Endothelial cell of umbilical vein (primary cell): ENCODE results near the gene GLI1. TPM values are rescaled to one million over a fixed set of nuclear protein-coding genes. Genes with fewer than 3 reads are reported as not detected.

Source experiments
- BruUV-seq: library from RNA; stranded (reverse); fragments of 400-500 nt; replicated peaks from 2 replicates; lab custom pipeline; 2021; lab: Mats Ljungman, UMichigan
- CTCF ChIA-PET: fragments of 300-600, 350-600 bp; sonication (Branson Sonifier 250); formaldehyde crosslinking; loops from one replicate; lab custom pipeline; 2021; ENCODE audit warnings: antibody characterized with exemption, inconsistent platforms; lab: Charles Lee
- POLR2A ChIA-PET: fragments of 300-600, 350-600 bp; sonication (Branson Sonifier 250); formaldehyde crosslinking; loops from one replicate; lab custom pipeline; 2021; ENCODE audit warnings: antibody characterized with exemption, inconsistent platforms; lab: Charles Lee
- DNase-seq: peaks from one replicate; pipeline ENCODE4 v3.0.0-alpha.2; 2011; ENCODE audit warnings: low read depth, low spot score
- FAIRE-seq: peaks from 2 replicates; lab custom pipeline; 2011; peaks lifted over from hg19 to GRCh38; lab: Jason Lieb, UNC
- H2AFZ ChIP-seq: 2 replicates; pipeline ENCODE4 v1.6.0; 2012; ENCODE audit warnings: low read depth, low read length, control low read depth, inconsistent platforms
- H3K27ac ChIP-seq: 2 replicates; pipeline ENCODE4 v1.5.1; 2011; ENCODE audit warnings: low read depth, mild to moderate bottlenecking, control low read depth, low read length, moderate library complexity; ENCODE audit not compliant: insufficient read depth
- H3K27me3 ChIP-seq, 2 experiments: 2 replicates each; pipeline versions ENCODE4 v1.6.0 to v1.6.1; 2011; ENCODE audit warnings: low read length in 2 of 2, mixed read lengths in 1 of 2; ENCODE audit not compliant: control insufficient read depth in 2 of 2, insufficient read depth in 2 of 2
- H3K36me3 ChIP-seq, 2 experiments: 2 replicates in 1 of 2; 3 replicates in 1 of 2; pipeline ENCODE4 v1.5.1; 2011; ENCODE audit warnings: low read length in 2 of 2, mild to moderate bottlenecking in 1 of 2, moderate library complexity in 1 of 2; ENCODE audit not compliant: control insufficient read depth in 2 of 2, insufficient read depth in 2 of 2; ENCODE audit errors: extremely low read depth in 1 of 2
- H3K4me1 ChIP-seq: 3 replicates; pipeline ENCODE4 v1.5.1; 2011; ENCODE audit warnings: mild to moderate bottlenecking, low read length; ENCODE audit not compliant: control insufficient read depth, insufficient read depth; ENCODE audit errors: extremely low read depth
- H3K4me2 ChIP-seq: 2 replicates; pipeline ENCODE4 v1.6.1; 2011; ENCODE audit warnings: low read length, control low read depth, mixed read lengths; ENCODE audit not compliant: insufficient read depth
- H3K4me3 ChIP-seq, 3 experiments: fragments of 200-600 bp in 1 of 3; sonication (generic), shearing (Covaris generic) in 1 of 3; replicated peaks in 1 of 3; 2 replicates each; pipeline ENCODE4 v1.5.1; 2011 to 2016; ENCODE audit warnings: control low read depth in 3 of 3, low read length in 3 of 3, mild to moderate bottlenecking in 2 of 3, inconsistent platforms in 1 of 3, low read depth in 1 of 3, moderate library complexity in 1 of 3; ENCODE audit not compliant: insufficient read depth in 1 of 3
- H3K79me2 ChIP-seq: 2 replicates; pipeline ENCODE4 v1.6.0; 2012; ENCODE audit warnings: low read length, inconsistent platforms; ENCODE audit not compliant: control insufficient read depth, insufficient read depth
- H3K9ac ChIP-seq: replicated peaks from 2 replicates; pipeline ENCODE3; 2011; ENCODE audit warnings: low read length, control low read depth; ENCODE audit not compliant: insufficient read depth; ENCODE audit errors: extremely low read depth
- H3K9me1 ChIP-seq: replicated peaks from 3 replicates; pipeline ENCODE4 v1.6.0; 2011; ENCODE audit warnings: mild to moderate bottlenecking, low read length; ENCODE audit not compliant: control insufficient read depth, insufficient read depth; ENCODE audit errors: extremely low read depth
- H3K9me3 ChIP-seq: replicated peaks from 2 replicates; pipeline ENCODE4 v1.5.1; 2012; ENCODE audit warnings: low read length, inconsistent platforms; ENCODE audit not compliant: control insufficient read depth, insufficient read depth
- H4K20me1 ChIP-seq: replicated peaks from 2 replicates; pipeline ENCODE3; 2011; ENCODE audit warnings: mild to moderate bottlenecking, low read length; ENCODE audit not compliant: control insufficient read depth, insufficient read depth; ENCODE audit errors: extremely low read depth
- EZH2 ChIP-seq: IDR thresholded peaks from 2 replicates; pipeline ENCODE4 v1.6.1; 2012; ENCODE audit warnings: borderline replicate concordance, low read depth, mild to moderate bottlenecking, moderate library complexity, low read length, inconsistent platforms; ENCODE audit not compliant: severe bottlenecking
- FOS ChIP-seq: IDR thresholded peaks from 2 replicates; pipeline ENCODE4 v1.6.1; 2011; ENCODE audit warnings: mild to moderate bottlenecking, low read length, moderate library complexity, borderline replicate concordance; ENCODE audit not compliant: insufficient read depth
- GATA2 ChIP-seq: IDR thresholded peaks from 2 replicates; pipeline ENCODE4 v1.7.0; 2011; ENCODE audit warnings: low read depth, mild to moderate bottlenecking, moderate library complexity, mixed read lengths, low read length; ENCODE audit not compliant: insufficient read length, insufficient read depth
- JUN ChIP-seq: IDR thresholded peaks from 2 replicates; pipeline ENCODE4 v1.6.1; 2011; ENCODE audit warnings: borderline replicate concordance, low read depth; ENCODE audit not compliant: insufficient read length, insufficient read depth
- MAX ChIP-seq: IDR thresholded peaks from 2 replicates; pipeline ENCODE4 v1.6.1; 2011; ENCODE audit not compliant: insufficient read depth, insufficient read length
- MYC ChIP-seq: IDR thresholded peaks from one replicate; pipeline ENCODE4 v1.6.1; 2011; ENCODE audit warnings: mild to moderate bottlenecking, low read depth, low read length
- POLR2A ChIP-seq: IDR thresholded peaks from 2 replicates; pipeline ENCODE4 v1.6.1; 2012; ENCODE audit warnings: low read depth, mild to moderate bottlenecking, control low read depth, low read length
- POLR2AphosphoS5 ChIP-seq: IDR thresholded peaks from 2 replicates; pipeline ENCODE4 v1.6.1; 2012; ENCODE audit warnings: low read depth, mild to moderate bottlenecking, control low read depth, low read length, moderate library complexity; ENCODE audit not compliant: insufficient read depth
- dilution Hi-C: fragments of 300-500 bp; cut with MboI; formaldehyde crosslinking; loops from one replicate; pipeline ENCODE4 v1.15.0; 2019; ENCODE audit warnings: low sequenced_read_pairs; ENCODE audit not compliant: extremely low pct_ligation_motif_present
- intact Hi-C: fragments of 100-400 bp; cut with micrococcal nuclease; formaldehyde crosslinking; loops from one replicate; pipeline ENCODE4 v1.10.0; 2022
- polyA plus RNA-seq, 4 experiments: library from polyadenylated mRNA; depleted of rRNA in 3 of 4; stranded (reverse) in 3 of 4; unstranded in 1 of 4; fragments of >200 nt; gene quantifications; 2 replicates each; pipeline versions ENCODE4 v1.2.1 to v1.2.3, GENCODE V29; 2011 to 2012; ENCODE audit warnings: missing spikeins in 1 of 4
- total RNA-seq: library from RNA; stranded (reverse); gene quantifications from 2 replicates; pipeline ENCODE4 v1.2.3, GENCODE V29; 2021
- TF ChIP-seq, protein P1 (sequence below), 2 donors: IDR thresholded peaks; 1 replicate in 1 of 2; 2 replicates in 1 of 2; pipeline ENCODE4 v1.5.1; 2011; ENCODE audit warnings: low read length in 2 of 2, mild to moderate bottlenecking in 2 of 2, moderate library complexity in 2 of 2, control low read depth in 1 of 2, inconsistent platforms in 1 of 2, low read depth in 1 of 2; ENCODE audit not compliant: insufficient read depth in 1 of 2; ENCODE audit errors: extremely low read depth in 1 of 2

The GLI1 gene
- total and polyA plus RNA-seq, 2 donors (not counting 3 experiments of a cell fraction or from before 2014, with no cell fraction given): 0.10 to 0.29 TPM

DNA sequence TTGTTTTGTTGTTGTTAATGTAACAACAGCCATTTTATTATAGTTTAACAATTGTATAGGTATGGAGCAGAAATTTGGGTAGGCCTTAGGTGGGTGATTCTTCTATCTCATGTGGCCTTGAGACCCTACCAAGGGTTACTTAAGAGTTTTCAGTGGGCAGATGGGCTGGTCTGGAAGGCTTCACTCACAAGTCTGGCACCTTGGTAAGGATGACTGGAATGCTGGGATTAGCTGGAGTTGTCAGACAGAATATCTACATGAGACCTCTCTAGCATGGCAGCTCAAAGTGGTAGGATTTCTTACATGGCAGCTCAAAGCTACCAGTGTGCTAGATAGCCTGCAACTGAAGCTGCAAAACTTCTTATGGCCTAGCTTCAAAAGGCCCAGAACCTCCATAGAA, 26.1 kb downstream of the GLI1 start:
- FAIRE-seq (no peak), DNase-seq (no peak)
- H2AFZ ChIP-seq: no peak overlapping the region
- no peak overlapping the region for H3K4me3 ChIP-seq
- H3K36me3 ChIP-seq: peaks cover 2 to 11% of the 10 kb centered on the region in 2 experiments
- H3K4me2 ChIP-seq: no peak overlapping the region
- H3K27me3 ChIP-seq: peaks cover 3% of the 10 kb centered on the region in 2 experiments
- BruUV-seq: no TSS peak
- no peak overlapping the region for H3K27ac ChIP-seq
- no peaks in the 10 kb centered on the region for H4K20me1 ChIP-seq
- ChIA-PET POLR2A (no interaction called here), CTCF (interaction anchor here (0.6 to 1.3 kb wide), 2 partner anchors 10 to 153 kb away, joined by 3 to 4 read pairs; no protein-coding TSS in a partner anchor)
- intact Hi-C loops: loop anchor here (5.0 kb wide), 1 partner anchor 37 kb away; the partner anchor contains the start of genes DDIT3 and MBD6
- H3K9me3 ChIP-seq: no peaks in the 10 kb centered on the region
- no peak for TF ChIP-seq POLR2A
- no peak overlapping the region for H3K9ac ChIP-seq
- H3K9me1 ChIP-seq: no peaks in the 10 kb centered on the region
- dilution Hi-C loops: no loop called here
- H3K4me1 ChIP-seq: peaks cover 9% of the 10 kb centered on the region
- H3K79me2 ChIP-seq: peaks cover 23% of the 10 kb centered on the region

GRCh38 chr12:57487055-57487596, 27.5 kb downstream of the GLI1 start:
- POLR2A ChIA-PET: interaction anchor here (0.7 kb wide), 1 partner anchor 17 kb away, joined by 8 read pairs; no protein-coding TSS in a partner anchor
- BruUV-seq: TSS peak; percentile 48
- CTCF ChIA-PET: interaction anchor here (1.6 kb wide), 1 partner anchor 10 kb away, joined by 5 read pairs; no protein-coding TSS in a partner anchor
- Histone ChIP-seq H3K27me3 (no peaks in the 10 kb centered on the region), H4K20me1 (no peaks in the 10 kb centered on the region), H3K4me3 (no peak overlapping the region), H3K4me1 (peaks cover 9% of the 10 kb centered on the region), H3K9me1 (no peaks in the 10 kb centered on the region), H3K27ac (no peak overlapping the region), H3K9me3 (no peaks in the 10 kb centered on the region), H2AFZ (peak overlapping the region; percentile 45), H3K4me2 (no peak overlapping the region), H3K79me2 (peaks cover 23% of the 10 kb centered on the region), H3K36me3 (peaks cover 5 to 13% of the 10 kb centered on the region in 2 experiments), H3K9ac (no peak overlapping the region)
- DNase-seq: no peak
- intact Hi-C loops: loop anchor here (5.0 kb wide), 1 partner anchor 35 kb away; the partner anchor contains the start of genes DDIT3 and MBD6
- TF ChIP-seq, protein P1, sequence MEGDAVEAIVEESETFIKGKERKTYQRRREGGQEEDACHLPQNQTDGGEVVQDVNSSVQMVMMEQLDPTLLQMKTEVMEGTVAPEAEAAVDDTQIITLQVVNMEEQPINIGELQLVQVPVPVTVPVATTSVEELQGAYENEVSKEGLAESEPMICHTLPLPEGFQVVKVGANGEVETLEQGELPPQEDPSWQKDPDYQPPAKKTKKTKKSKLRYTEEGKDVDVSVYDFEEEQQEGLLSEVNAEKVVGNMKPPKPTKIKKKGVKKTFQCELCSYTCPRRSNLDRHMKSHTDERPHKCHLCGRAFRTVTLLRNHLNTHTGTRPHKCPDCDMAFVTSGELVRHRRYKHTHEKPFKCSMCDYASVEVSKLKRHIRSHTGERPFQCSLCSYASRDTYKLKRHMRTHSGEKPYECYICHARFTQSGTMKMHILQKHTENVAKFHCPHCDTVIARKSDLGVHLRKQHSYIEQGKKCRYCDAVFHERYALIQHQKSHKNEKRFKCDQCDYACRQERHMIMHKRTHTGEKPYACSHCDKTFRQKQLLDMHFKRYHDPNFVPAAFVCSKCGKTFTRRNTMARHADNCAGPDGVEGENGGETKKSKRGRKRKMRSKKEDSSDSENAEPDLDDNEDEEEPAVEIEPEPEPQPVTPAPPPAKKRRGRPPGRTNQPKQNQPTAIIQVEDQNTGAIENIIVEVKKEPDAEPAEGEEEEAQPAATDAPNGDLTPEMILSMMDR (IDR thresholded peaks at IDR 0.05; ENCODE audit: extremely low read depth in 1 of 2, insufficient read depth in 1 of 2, low read depth in 1 of 2, low read length in 2 of 2): no peak
- TF ChIP-seq POLR2A (no peak), EZH2 (no peak), FOS (no peak), POLR2AphosphoS5 (no peak), GATA2 (no peak), MAX (no peak), MYC (no peak), JUN (no peak)
- dilution Hi-C loops: no loop called here
- FAIRE-seq: no peak
